ENCODE results near the gene KCNJ12. TPM values are rescaled to one million over a fixed set of nuclear protein-coding genes. Genes with fewer than 3 reads are reported as not detected.
"Not testable (repeated sequence)": the region's sequence is repeated elsewhere in the genome, so short reads cannot be mapped to it uniquely, and the experiment has no call there.

KCNJ12 gene
- total and polyA plus RNA-seq, 3 donors from 2014 or later, result 2.4 to 5.4 (median 2.8) TPM

DNA sequence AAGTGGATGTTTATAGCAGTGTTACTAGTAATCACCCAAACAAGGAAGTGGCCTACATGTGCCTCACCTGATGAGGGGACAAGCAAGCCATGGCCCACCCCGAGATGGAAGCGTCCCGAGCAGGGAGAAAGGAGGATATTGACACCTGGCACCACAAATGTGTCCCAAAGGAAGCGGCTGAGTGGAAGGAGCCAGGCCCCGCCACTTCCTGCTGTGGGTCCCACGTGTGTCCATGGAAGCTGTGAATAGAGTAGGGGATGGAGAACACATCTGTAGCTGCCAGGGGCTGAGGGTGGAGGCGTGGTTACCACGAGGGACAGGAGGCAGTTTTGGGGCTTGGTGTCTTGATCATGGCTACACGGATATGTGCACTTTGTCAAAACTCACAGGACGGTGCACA is 49.2 kb downstream of the KCNJ12 start:
- H3K4me3 ChIP-seq, result no peak overlapping the region
- no peak overlapping the region for H3K27ac ChIP-seq
- peaks cover 3% of the 10 kb centered on the region for H3K4me1 ChIP-seq
- WGBS, 2 donors, result 87 to 90% methylated on average over 10 of the region's 10 CpGs
- TF ChIP-seq, protein P1, sequence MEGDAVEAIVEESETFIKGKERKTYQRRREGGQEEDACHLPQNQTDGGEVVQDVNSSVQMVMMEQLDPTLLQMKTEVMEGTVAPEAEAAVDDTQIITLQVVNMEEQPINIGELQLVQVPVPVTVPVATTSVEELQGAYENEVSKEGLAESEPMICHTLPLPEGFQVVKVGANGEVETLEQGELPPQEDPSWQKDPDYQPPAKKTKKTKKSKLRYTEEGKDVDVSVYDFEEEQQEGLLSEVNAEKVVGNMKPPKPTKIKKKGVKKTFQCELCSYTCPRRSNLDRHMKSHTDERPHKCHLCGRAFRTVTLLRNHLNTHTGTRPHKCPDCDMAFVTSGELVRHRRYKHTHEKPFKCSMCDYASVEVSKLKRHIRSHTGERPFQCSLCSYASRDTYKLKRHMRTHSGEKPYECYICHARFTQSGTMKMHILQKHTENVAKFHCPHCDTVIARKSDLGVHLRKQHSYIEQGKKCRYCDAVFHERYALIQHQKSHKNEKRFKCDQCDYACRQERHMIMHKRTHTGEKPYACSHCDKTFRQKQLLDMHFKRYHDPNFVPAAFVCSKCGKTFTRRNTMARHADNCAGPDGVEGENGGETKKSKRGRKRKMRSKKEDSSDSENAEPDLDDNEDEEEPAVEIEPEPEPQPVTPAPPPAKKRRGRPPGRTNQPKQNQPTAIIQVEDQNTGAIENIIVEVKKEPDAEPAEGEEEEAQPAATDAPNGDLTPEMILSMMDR (IDR thresholded peaks at IDR 0.05), result no peak
- TF ChIP-seq POLR2A (IDR thresholded peaks at IDR 0.05), result no peak
- no peaks in the 10 kb centered on the region for H3K36me3 ChIP-seq (ENCODE audit: low read depth, missing control alignments)
- H3K9me3 ChIP-seq, result no peaks in the 10 kb centered on the region
- no peaks in the 10 kb centered on the region for H3K27me3 ChIP-seq
- DNase-seq, result no peak
- intact Hi-C loops (cut with DNase I; ENCODE audit: low total_unique reads), result no loop called here

DNA sequence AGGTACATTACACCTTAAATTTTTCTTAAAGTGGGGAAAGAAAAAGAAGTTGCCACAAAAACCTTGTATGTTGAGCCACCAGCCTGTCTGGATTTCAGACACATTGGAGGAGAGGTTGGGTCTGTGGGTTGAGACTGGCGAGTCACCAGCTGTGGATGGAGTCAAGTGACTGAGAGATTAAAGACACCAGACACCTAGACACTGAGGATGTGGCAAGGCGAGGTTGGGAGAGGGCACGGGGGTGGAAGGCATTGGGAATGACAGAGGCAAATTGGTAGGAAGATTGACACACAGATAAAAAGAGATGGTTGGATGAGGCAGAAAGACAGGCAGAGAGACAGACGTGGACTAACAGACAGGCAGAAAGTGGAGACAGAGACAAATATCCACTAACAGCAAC is 49.6 kb downstream of the KCNJ12 start:
- no peak for DNase-seq
- Histone ChIP-seq H3K9me3 (no peaks in the 10 kb centered on the region), H3K27me3 (no peaks in the 10 kb centered on the region), H3K4me3 (no peak overlapping the region), H3K36me3 (ENCODE audit: low read depth, missing control alignments) (no peaks in the 10 kb centered on the region), H3K4me1 (peaks cover 3% of the 10 kb centered on the region), H3K27ac (no peak overlapping the region)
- 65 to 77% methylated on average over 4 of the region's 4 CpGs for WGBS, 2 donors
- TF ChIP-seq POLR2A (IDR thresholded peaks at IDR 0.05), result no peak
- TF ChIP-seq, protein P1 (IDR thresholded peaks at IDR 0.05), result no peak
- intact Hi-C loops (cut with DNase I; ENCODE audit: low total_unique reads), result no loop called here

DNA sequence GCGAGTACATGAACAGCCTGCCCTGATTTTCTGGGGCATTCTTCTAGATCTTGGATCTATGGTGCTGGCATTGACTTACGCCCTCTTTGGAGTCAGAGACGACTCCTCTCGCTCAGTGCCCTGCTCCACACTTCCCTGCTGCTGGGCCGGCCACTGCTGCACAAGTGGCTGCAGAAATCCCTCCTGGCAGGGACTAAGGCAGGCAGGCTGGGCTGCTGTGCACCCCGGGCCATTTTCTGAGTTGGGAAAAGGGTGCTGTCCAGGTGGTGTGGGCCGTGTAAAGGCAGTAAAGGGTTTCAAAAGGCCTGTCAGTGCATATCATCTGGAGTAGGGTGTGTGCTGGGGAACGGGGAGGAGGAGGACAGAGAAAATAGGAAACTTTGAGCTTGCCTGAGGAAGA is 50.1 kb downstream of the KCNJ12 start:
- H3K9me3 ChIP-seq; H3K4me3 ChIP-seq; H3K36me3 ChIP-seq (ENCODE audit: low read depth, missing control alignments); H3K27ac ChIP-seq; DNase-seq; H3K27me3 ChIP-seq; intact Hi-C loops (cut with DNase I; ENCODE audit: low total_unique reads); H3K4me1 ChIP-seq: not testable (repeated sequence)
- 82 to 92% methylated on average over 8 of the region's 8 CpGs for WGBS, 2 donors

DNA sequence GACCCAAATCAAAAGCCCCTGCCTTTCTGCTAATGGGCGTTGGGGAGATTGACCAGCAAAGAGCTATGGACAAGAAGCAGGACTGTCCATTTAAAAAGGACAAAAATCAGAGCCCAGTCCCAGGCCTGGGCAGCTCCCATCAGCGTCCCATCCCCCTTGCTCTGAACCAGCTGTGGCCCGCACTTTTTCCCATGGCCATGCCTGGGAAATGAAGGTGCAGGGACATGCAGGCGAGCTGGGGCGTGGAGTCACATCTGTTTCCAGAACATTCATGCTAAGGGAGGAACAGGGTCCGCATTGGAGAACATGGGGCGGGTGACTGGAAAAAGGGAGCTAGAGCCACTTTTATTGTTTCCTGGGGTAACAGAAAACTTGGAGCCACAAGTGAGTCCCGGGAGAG is 50.7 kb downstream of the KCNJ12 start:
- WGBS, 2 donors, result 89% methylated on average over 7 of the region's 8 CpGs
- H3K4me3 ChIP-seq; H3K27me3 ChIP-seq; H3K27ac ChIP-seq; DNase-seq; H3K4me1 ChIP-seq; H3K9me3 ChIP-seq; intact Hi-C loops (cut with DNase I; ENCODE audit: low total_unique reads); H3K36me3 ChIP-seq (ENCODE audit: low read depth, missing control alignments): not testable (repeated sequence)

DNA sequence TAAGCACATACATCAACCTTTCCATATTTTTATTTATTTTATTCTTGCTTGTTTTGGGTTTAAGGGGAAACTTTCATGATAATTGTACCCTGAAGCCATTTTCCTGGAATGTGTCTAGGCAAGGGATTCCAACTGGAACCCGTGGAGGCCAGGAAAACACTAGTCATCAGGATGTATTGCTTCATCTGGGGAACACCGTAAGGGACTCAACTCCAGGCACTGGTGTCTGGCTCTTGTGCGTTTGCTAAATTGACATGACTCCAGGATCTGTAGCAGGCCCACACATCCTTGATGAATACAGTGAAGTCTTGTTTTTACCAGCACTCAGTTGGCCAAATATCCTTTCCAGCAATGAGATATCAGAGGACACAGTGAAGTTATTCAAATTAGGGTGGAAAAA is 51.6 kb downstream of the KCNJ12 start:
- H3K9me3 ChIP-seq; H3K4me1 ChIP-seq; H3K4me3 ChIP-seq; H3K27ac ChIP-seq; DNase-seq; H3K36me3 ChIP-seq (ENCODE audit: low read depth, missing control alignments); H3K27me3 ChIP-seq; intact Hi-C loops (cut with DNase I; ENCODE audit: low total_unique reads): not testable (repeated sequence)
- WGBS, 2 donors, result 100% methylated on average over 1 of the region's 3 CpGs

DNA sequence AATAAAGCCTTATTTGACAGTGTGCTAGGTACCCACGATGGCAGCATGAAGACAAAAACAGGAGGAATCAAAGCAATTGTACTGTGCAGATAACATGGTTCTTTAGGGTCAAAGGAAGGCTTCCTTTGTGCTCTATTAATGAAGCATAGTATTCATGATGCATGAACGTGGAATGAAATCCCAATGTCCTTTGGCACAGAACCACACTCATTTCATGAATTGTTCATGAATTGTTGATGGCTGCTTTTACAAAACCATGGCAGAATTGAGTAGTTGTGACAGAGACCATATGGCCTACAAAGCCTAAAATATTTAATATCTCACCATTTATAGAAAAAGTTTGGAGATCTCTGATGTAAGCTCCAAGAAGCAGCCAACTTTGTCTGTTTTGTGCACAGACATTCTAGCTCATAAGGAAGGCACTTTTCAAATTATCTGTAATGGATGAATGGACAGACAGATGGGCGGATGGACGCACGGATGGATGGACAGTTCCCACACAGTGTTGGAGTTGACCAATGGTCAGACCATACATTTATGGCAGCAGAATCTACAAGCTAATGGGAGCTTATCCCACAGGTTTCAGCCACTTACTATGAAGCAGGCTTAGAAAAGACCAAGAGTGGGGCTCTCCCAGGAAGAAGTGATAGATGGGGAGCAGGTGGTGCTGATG is 52.7 kb downstream of the KCNJ12 start:
- H3K36me3 ChIP-seq (ENCODE audit: low read depth, missing control alignments); H3K27me3 ChIP-seq; DNase-seq; intact Hi-C loops (cut with DNase I; ENCODE audit: low total_unique reads); H3K4me1 ChIP-seq; H3K9me3 ChIP-seq; H3K4me3 ChIP-seq; H3K27ac ChIP-seq: not testable (repeated sequence)
- WGBS, 2 donors, result 53 to 70% methylated on average over 5 of the region's 5 CpGs

DNA sequence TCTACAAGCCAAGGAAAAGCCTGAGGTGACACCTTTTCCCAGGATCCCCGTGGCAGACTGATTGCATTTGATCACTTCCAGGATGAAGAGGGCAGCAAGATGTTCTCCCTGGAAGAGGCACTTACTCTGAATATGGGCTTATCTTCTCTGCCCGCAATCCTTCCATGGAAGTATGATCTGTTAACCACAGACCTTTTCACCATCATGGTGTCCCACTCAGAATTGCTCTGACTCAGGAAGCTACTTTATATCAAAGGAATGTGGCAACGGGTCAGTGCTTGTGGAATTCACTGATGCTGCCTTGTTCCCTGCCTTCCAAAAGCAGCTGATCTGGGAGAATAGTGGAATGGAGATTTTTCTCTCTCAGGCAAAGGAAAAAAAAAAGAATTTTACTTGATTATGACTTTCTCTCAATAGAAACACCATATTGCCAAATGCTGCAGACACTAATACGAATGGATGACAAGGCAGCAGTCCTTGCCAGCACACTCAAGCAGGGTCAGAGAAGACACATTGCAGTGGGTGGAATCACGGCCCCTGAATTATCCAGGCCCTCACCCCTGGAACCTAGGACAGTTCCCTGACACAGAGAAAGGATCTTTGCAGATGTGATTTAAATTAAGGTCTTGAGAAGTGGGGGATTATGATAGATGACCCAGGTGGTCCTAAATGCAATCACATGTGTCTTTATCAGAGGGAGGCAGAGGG is 53.9 kb downstream of the KCNJ12 start:
- H3K27ac ChIP-seq; H3K9me3 ChIP-seq; H3K36me3 ChIP-seq (ENCODE audit: low read depth, missing control alignments); H3K4me3 ChIP-seq; DNase-seq; intact Hi-C loops (cut with DNase I; ENCODE audit: low total_unique reads); H3K27me3 ChIP-seq; H3K4me1 ChIP-seq: not testable (repeated sequence)
- 60 to 70% methylated on average over 5 of the region's 5 CpGs for WGBS, 2 donors

DNA sequence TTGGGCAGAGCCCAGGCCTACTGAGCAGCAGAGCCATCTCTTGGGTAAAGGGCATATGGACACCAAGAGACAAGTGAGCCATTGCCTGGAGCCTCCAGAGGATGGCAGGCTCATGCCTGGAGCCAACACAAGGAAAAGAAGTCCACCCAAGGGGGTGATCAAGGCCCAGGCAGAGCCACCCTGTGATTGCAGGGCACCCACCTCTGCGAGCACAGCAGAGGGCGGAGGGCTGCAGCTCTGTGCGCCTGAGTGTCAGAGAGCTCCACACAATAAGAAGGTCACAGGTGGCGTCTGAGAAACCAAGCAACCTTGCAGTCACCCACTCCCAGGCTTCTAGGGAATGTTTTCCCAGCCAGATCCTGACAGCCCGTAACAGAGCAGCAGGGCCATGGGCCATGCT is 57.8 kb downstream of the KCNJ12 start:
- H3K27me3 ChIP-seq; DNase-seq; intact Hi-C loops (cut with DNase I; ENCODE audit: low total_unique reads); H3K36me3 ChIP-seq (ENCODE audit: low read depth, missing control alignments); H3K4me3 ChIP-seq; H3K9me3 ChIP-seq; H3K27ac ChIP-seq; H3K4me1 ChIP-seq: not testable (repeated sequence)
- WGBS, 2 donors, result 83 to 96% methylated on average over 4 to 5 of the region's 5 CpGs

DNA sequence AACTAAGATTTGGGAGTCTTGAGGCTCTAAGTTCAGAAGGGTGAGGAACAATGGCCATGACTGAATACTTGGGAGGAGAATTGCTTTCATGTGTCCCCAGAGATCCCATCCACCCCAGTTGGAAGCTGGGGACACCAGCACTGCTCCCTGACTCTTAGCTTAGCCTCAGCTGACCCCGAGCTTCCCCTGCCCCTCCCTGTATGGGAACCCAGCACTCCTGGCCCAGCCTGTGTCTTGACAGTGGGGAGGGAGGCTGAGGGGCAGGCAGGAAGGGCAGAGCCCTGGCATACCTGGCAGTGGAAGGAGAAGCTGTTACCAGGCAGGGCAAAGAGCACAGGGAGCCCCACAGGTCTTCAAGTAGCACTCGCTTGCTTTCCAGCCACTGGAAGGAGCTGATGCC is 58.8 kb downstream of the KCNJ12 start:
- intact Hi-C loops (cut with DNase I; ENCODE audit: low total_unique reads); H3K36me3 ChIP-seq (ENCODE audit: low read depth, missing control alignments); H3K27ac ChIP-seq; H3K4me1 ChIP-seq; H3K9me3 ChIP-seq; H3K4me3 ChIP-seq; DNase-seq; H3K27me3 ChIP-seq: not testable (repeated sequence)
- 82 to 91% methylated on average over 2 of the region's 2 CpGs for WGBS, 2 donors

DNA sequence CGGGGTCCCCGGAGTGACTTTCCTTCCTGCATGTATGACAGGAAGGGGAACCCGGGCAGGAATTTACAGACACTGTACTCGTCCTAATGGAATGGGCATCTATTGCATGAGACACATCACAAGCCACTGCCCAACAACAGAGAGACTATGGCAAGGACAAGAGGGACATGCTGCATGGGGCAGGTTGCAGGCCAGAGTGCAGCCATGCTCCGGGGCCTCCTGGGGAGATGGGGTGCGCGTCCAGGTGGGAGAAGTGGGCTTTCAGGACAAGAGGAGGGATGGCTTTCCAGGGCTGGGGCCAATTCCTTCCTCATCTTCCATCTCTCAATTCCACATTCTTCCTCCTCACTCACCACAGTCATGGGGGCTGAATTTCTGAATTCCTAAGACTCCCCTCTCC is 60.3 kb downstream of the KCNJ12 start:
- 77 to 84% methylated on average over 4 to 7 of the region's 7 CpGs for WGBS, 2 donors
- H3K9me3 ChIP-seq; intact Hi-C loops (cut with DNase I; ENCODE audit: low total_unique reads); H3K4me3 ChIP-seq; H3K27me3 ChIP-seq; H3K27ac ChIP-seq; H3K36me3 ChIP-seq (ENCODE audit: low read depth, missing control alignments); H3K4me1 ChIP-seq; DNase-seq: not testable (repeated sequence)
